Lower lobe of right lung (tissue), 2 donors: ENCODE results near the gene ACSS1. TPM values are rescaled to one million over a fixed set of nuclear protein-coding genes. Genes with fewer than 3 reads are reported as not detected.

Source experiments
- ATAC-seq, 2 donors: fragments of 200-7000 bp; cut with Tn5 transposase; one replicate each; pipeline ENCODE4 v1.9.1; 2020 to 2022; ENCODE audit warnings: mild to moderate bottlenecking in 2 of 2, moderate library complexity in 2 of 2
- DNase-seq: peaks from one replicate; pipeline ENCODE4 v3.0.0-alpha.2; 2020
- H3K27ac ChIP-seq: fragments of 200-600 bp; one replicate; pipeline ENCODE4 v1.8.0; 2022
- H3K27me3 ChIP-seq: fragments of 200-600 bp; one replicate; pipeline ENCODE4 v1.8.0; 2022; ENCODE audit warnings: low read depth
- H3K36me3 ChIP-seq: fragments of 200-600 bp; one replicate; pipeline ENCODE4 v1.8.0; 2022; ENCODE audit warnings: mild to moderate bottlenecking
- H3K4me1 ChIP-seq: fragments of 200-600 bp; one replicate; pipeline ENCODE4 v1.8.0; 2022
- H3K4me3 ChIP-seq: fragments of 200-600 bp; one replicate; pipeline ENCODE4 v1.8.0; 2022; ENCODE audit warnings: mild to moderate bottlenecking
- H3K9me3 ChIP-seq: fragments of 200-600 bp; one replicate; pipeline ENCODE4 v1.8.0; 2022
- CTCF ChIP-seq: fragments of 200-600 bp; IDR thresholded peaks from one replicate; pipeline ENCODE4 v1.8.0; 2022; ENCODE audit warnings: antibody characterized with exemption, mild to moderate bottlenecking
- intact Hi-C: fragments of 100-400 bp; cut with DNase I; formaldehyde crosslinking; loops from one replicate; pipeline ENCODE4 v1.11.0; 2022
- long read RNA-seq: library from polyadenylated mRNA; unstranded; transcript quantifications from one replicate; pipeline ENCODE4 v2.0.0, GENCODE V29; 2021
- total RNA-seq: library from RNA; stranded (reverse); fragmentation: NEBNext Ultra II Directional; extraction: Animal tissue kit (Norgen Biotek cat#: 25700); gene quantifications from one replicate; pipeline ENCODE4 v1.2.1, GENCODE V29; 2021
- donor health status: DM: no; HTN: yes; CAD: no; lungs with severe emphysema.

The ACSS1 gene
- 41.8 TPM for total RNA-seq
- long read RNA-seq, full-length matches to known transcripts: 59 of 98 reads
- long read RNA-seq, partial matches to known transcripts: 12 of 98 reads
- long read RNA-seq, other reads (novel, unspliced or antisense): 27 of 98 reads

GRCh38 chr20:25058051-25058846, at the start of gene ACSS1:
TSS of gene ACSS1 (minus strand) at chr20:25058139. CDS start at chr20:25058102, 37 bp downstream.
- Histone ChIP-seq H3K27ac (peak within 1 kb of the TSS; percentile 97), H3K4me1 (peaks cover 46% of the 10 kb centered on the region), H3K36me3 (peaks cover 8% of the 10 kb centered on the region), H3K27me3 (no peaks in the 10 kb centered on the region), H3K4me3 (peak within 1 kb of the TSS; percentile 91), H3K9me3 (no peaks in the 10 kb centered on the region)
- peak; percentile 83 for DNase-seq
- ATAC-seq: peak; percentile 75 to 78
- intact Hi-C loops: no loop called here
- TF ChIP-seq CTCF: no peak

- no peak for DNase-seq
- no peaks in the 10 kb centered on the region for H3K36me3 ChIP-seq
- intact Hi-C loops: no loop called here
- no peak for TF ChIP-seq CTCF
- no peak overlapping the region for H3K4me3 ChIP-seq
- no peak for ATAC-seq
- no peaks in the 10 kb centered on the region for H3K9me3 ChIP-seq
- no peak overlapping the region for H3K27ac ChIP-seq
- H3K27me3 ChIP-seq: peaks cover 14% of the 10 kb centered on the region
- no peaks in the 10 kb centered on the region for H3K4me1 ChIP-seq
Observed at GRCh38 chr20:25103526-25103925, 45.6 kb upstream of the ACSS1 start.

DNA sequence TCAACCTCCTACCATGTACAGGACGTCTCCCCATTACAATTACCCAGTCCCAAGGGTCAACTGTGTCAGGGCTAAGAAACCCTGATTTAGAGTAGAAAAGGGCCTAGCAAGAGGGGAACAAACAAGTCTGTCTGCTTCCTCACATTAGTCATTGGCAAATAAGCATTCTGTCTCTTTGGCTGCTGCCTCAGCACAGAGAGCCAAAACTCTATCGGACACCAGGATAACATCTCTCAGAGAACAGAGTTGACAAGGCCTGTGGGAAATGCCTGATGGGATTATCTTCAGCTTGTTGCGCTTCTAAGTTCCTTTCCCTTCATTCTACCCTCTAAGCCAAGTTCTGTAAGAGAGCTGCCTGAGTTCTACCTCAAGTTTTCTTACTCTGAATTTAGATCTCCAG, 43.0 kb upstream of the ACSS1 start:
- H3K4me3 ChIP-seq: no peak overlapping the region
- DNase-seq: no peak
- ATAC-seq: no peak
- H3K36me3 ChIP-seq: no peaks in the 10 kb centered on the region
- intact Hi-C loops: no loop called here
- H3K4me1 ChIP-seq: no peaks in the 10 kb centered on the region
- no peak for TF ChIP-seq CTCF
- H3K27ac ChIP-seq: no peak overlapping the region
- H3K27me3 ChIP-seq: peaks cover 14% of the 10 kb centered on the region
- H3K9me3 ChIP-seq: no peaks in the 10 kb centered on the region

DNA sequence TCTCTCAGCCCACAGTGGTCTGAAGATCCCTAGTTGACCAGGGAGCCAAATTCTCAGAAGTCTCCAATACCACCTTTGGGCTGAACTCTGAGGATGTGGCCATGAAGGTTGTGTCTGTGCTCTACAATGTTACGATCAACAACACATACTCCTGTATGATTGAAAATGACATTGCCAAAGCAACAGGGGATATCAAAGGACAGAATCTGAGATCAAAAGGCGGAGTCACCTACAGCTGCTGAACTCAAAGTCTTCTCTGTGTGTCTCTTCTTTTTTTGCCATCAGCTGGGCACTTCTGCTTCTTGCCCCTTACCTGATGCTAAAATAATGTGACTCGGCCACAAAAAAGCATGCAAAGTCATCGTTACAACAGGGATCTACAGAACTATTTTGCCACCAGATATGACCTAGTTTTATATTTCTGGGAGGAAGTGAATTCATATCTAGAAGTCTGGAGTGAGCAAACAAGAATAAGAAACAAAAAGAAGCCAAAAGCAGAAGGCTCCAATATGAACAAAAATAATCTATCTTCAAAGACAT, 41.7 kb upstream of the ACSS1 start:
- intact Hi-C loops: no loop called here
- no peaks in the 10 kb centered on the region for H3K9me3 ChIP-seq

DNA sequence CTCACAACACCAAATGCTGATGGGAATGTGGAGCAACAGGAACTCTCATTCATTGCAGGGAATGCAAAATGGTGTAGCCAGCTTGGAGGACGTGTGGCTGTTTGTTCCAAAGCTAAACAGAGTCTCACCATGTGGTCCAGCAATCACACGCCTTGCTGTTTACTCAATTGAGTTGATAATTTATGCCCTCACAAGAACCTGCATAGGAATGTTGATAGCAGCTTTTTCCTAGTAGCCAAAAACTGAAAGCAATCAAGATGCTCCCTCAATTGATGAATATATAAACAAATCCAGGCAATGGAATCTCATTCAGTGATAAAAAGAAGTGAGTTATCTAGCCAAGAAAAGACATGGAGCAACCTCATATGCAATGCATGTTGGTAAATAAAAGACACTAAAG, 39.6 kb upstream of the ACSS1 start:
- intact Hi-C loops: no loop called here
- no peaks in the 10 kb centered on the region for H3K27me3 ChIP-seq
- H3K9me3 ChIP-seq: no peaks in the 10 kb centered on the region
- H3K27ac ChIP-seq: no peak overlapping the region
- H3K4me3 ChIP-seq: no peak overlapping the region
- DNase-seq: no peak
- TF ChIP-seq CTCF: no peak
- H3K4me1 ChIP-seq: no peaks in the 10 kb centered on the region
- no peaks in the 10 kb centered on the region for H3K36me3 ChIP-seq
- ATAC-seq: no peak

More for the DNA sequence above, 41.7 kb upstream of the ACSS1 start:
- H3K4me1 ChIP-seq: no peaks in the 10 kb centered on the region
- peaks cover 10% of the 10 kb centered on the region for H3K27me3 ChIP-seq
- ATAC-seq: no peak
- no peak for DNase-seq
- H3K4me3 ChIP-seq: no peak overlapping the region
- no peak for TF ChIP-seq CTCF
- no peak overlapping the region for H3K27ac ChIP-seq
- no peaks in the 10 kb centered on the region for H3K36me3 ChIP-seq
